ENCODE results near the gene KCNK5.

The KCNK5 gene

GRCh38 chr6:39193201-39193791, 36.0 kb downstream of the KCNK5 start:
- no peaks in the 10 kb centered on the region for H3K9me3 ChIP-seq (ENCODE audit: low read length)
- H3K4me1 ChIP-seq (ENCODE audit: insufficient read depth, low read length): no peaks in the 10 kb centered on the region
- no peak overlapping the region for H3K27ac ChIP-seq (ENCODE audit: low read depth, low read length)
- no peaks in the 10 kb centered on the region for H3K27me3 ChIP-seq (ENCODE audit: control insufficient read depth in 1 of 2, insufficient read depth in 2 of 2, low read length in 2 of 2)
- H3K36me3 ChIP-seq (ENCODE audit: insufficient read depth, low read length): no peaks in the 10 kb centered on the region
- H3K4me3 ChIP-seq (ENCODE audit: low read depth in 1 of 2, low read length in 2 of 2): no peak overlapping the region
- H3K9ac ChIP-seq (ENCODE audit: low read length): no peak overlapping the region

GRCh38 chr6:39192736-39193135, 36.5 kb downstream of the KCNK5 start:
- no peaks in the 10 kb centered on the region for H3K9me3 ChIP-seq (ENCODE audit: low read length)
- H3K9ac ChIP-seq (ENCODE audit: low read length): no peak overlapping the region
- no peaks in the 10 kb centered on the region for H3K36me3 ChIP-seq (ENCODE audit: insufficient read depth, low read length)
- no peaks in the 10 kb centered on the region for H3K4me1 ChIP-seq (ENCODE audit: insufficient read depth, low read length)
- no peak overlapping the region for H3K4me3 ChIP-seq (ENCODE audit: low read depth in 1 of 2, low read length in 2 of 2)
- H3K27me3 ChIP-seq (ENCODE audit: control insufficient read depth in 1 of 2, insufficient read depth in 2 of 2, low read length in 2 of 2): no peaks in the 10 kb centered on the region
- H3K27ac ChIP-seq (ENCODE audit: low read depth, low read length): no peak overlapping the region

- no peak overlapping the region for H3K27ac ChIP-seq (ENCODE audit: low read depth, low read length)
- H3K4me1 ChIP-seq (ENCODE audit: insufficient read depth, low read length): no peaks in the 10 kb centered on the region
- H3K9me3 ChIP-seq (ENCODE audit: low read length): no peaks in the 10 kb centered on the region
Measured at GRCh38 chr6:39191236-39191930, 37.9 kb downstream of the KCNK5 start.

GRCh38 chr6:39190545-39191235, 38.6 kb downstream of the KCNK5 start:
- H3K4me3 ChIP-seq (ENCODE audit: low read depth in 1 of 2, low read length in 2 of 2): no peak overlapping the region
- no peaks in the 10 kb centered on the region for H3K4me1 ChIP-seq (ENCODE audit: insufficient read depth, low read length)
- no peak overlapping the region for H3K27ac ChIP-seq (ENCODE audit: low read depth, low read length)
- H3K27me3 ChIP-seq (ENCODE audit: control insufficient read depth in 1 of 2, insufficient read depth in 2 of 2, low read length in 2 of 2): no peaks in the 10 kb centered on the region
- H3K36me3 ChIP-seq (ENCODE audit: insufficient read depth, low read length): no peaks in the 10 kb centered on the region
- H3K9ac ChIP-seq (ENCODE audit: low read length): no peak overlapping the region
- H3K9me3 ChIP-seq (ENCODE audit: low read length): no peaks in the 10 kb centered on the region

More at GRCh38 chr6:39191236-39191930, 37.9 kb downstream of the KCNK5 start:
- Histone ChIP-seq H3K36me3 (ENCODE audit: insufficient read depth, low read length) (no peaks in the 10 kb centered on the region), H3K9ac (ENCODE audit: low read length) (no peak overlapping the region), H3K27me3 (ENCODE audit: control insufficient read depth in 1 of 2, insufficient read depth in 2 of 2, low read length in 2 of 2) (no peaks in the 10 kb centered on the region), H3K4me3 (ENCODE audit: low read depth in 1 of 2, low read length in 2 of 2) (no peak overlapping the region)

- H3K4me3 ChIP-seq (ENCODE audit: low read depth in 1 of 2, low read length in 2 of 2): no peak overlapping the region
- no peaks in the 10 kb centered on the region for H3K4me1 ChIP-seq (ENCODE audit: insufficient read depth, low read length)
- no peak overlapping the region for H3K27ac ChIP-seq (ENCODE audit: low read depth, low read length)
- no peaks in the 10 kb centered on the region for H3K27me3 ChIP-seq (ENCODE audit: control insufficient read depth in 1 of 2, insufficient read depth in 2 of 2, low read length in 2 of 2)
- H3K9ac ChIP-seq (ENCODE audit: low read length): no peak overlapping the region
- no peaks in the 10 kb centered on the region for H3K9me3 ChIP-seq (ENCODE audit: low read length)
- H3K36me3 ChIP-seq (ENCODE audit: insufficient read depth, low read length): no peaks in the 10 kb centered on the region
Measured at GRCh38 chr6:39189915-39190544, 39.2 kb downstream of the KCNK5 start.

GRCh38 chr6:39189131-39189530, 40.1 kb downstream of the KCNK5 start:
- Histone ChIP-seq H3K9ac (ENCODE audit: low read length) (no peak overlapping the region), H3K4me1 (ENCODE audit: insufficient read depth, low read length) (no peaks in the 10 kb centered on the region), H3K27me3 (ENCODE audit: control insufficient read depth in 1 of 2, insufficient read depth in 2 of 2, low read length in 2 of 2) (no peaks in the 10 kb centered on the region), H3K36me3 (ENCODE audit: insufficient read depth, low read length) (no peaks in the 10 kb centered on the region), H3K4me3 (ENCODE audit: low read depth in 1 of 2, low read length in 2 of 2) (no peak overlapping the region), H3K27ac (ENCODE audit: low read depth, low read length) (no peak overlapping the region), H3K9me3 (ENCODE audit: low read length) (no peaks in the 10 kb centered on the region)

- no peak overlapping the region for H3K4me3 ChIP-seq (ENCODE audit: low read depth in 1 of 2, low read length in 2 of 2)
- H3K9me3 ChIP-seq (ENCODE audit: low read length): no peaks in the 10 kb centered on the region
- no peaks in the 10 kb centered on the region for H3K36me3 ChIP-seq (ENCODE audit: insufficient read depth, low read length)
- H3K9ac ChIP-seq (ENCODE audit: low read length): no peak overlapping the region
- H3K27me3 ChIP-seq (ENCODE audit: control insufficient read depth in 1 of 2, insufficient read depth in 2 of 2, low read length in 2 of 2): no peaks in the 10 kb centered on the region
- no peaks in the 10 kb centered on the region for H3K4me1 ChIP-seq (ENCODE audit: insufficient read depth, low read length)
- H3K27ac ChIP-seq (ENCODE audit: low read depth, low read length): no peak overlapping the region
Measured at GRCh38 chr6:39188571-39188970, 40.7 kb downstream of the KCNK5 start.

GRCh38 chr6:39188098-39188450, 41.2 kb downstream of the KCNK5 start:
- Histone ChIP-seq H3K9ac (ENCODE audit: low read length) (no peak overlapping the region), H3K36me3 (ENCODE audit: insufficient read depth, low read length) (no peaks in the 10 kb centered on the region), H3K4me3 (ENCODE audit: low read depth in 1 of 2, low read length in 2 of 2) (no peak overlapping the region), H3K9me3 (ENCODE audit: low read length) (no peaks in the 10 kb centered on the region), H3K27me3 (ENCODE audit: control insufficient read depth in 1 of 2, insufficient read depth in 2 of 2, low read length in 2 of 2) (no peaks in the 10 kb centered on the region), H3K4me1 (ENCODE audit: insufficient read depth, low read length) (no peaks in the 10 kb centered on the region), H3K27ac (ENCODE audit: low read depth, low read length) (no peak overlapping the region)

- Histone ChIP-seq H3K4me3 (ENCODE audit: low read depth in 1 of 2, low read length in 2 of 2) (no peak overlapping the region), H3K4me1 (ENCODE audit: insufficient read depth, low read length) (no peaks in the 10 kb centered on the region), H3K36me3 (ENCODE audit: insufficient read depth, low read length) (no peaks in the 10 kb centered on the region), H3K27ac (ENCODE audit: low read depth, low read length) (no peak overlapping the region), H3K27me3 (ENCODE audit: control insufficient read depth in 1 of 2, insufficient read depth in 2 of 2, low read length in 2 of 2) (no peaks in the 10 kb centered on the region), H3K9me3 (ENCODE audit: low read length) (no peaks in the 10 kb centered on the region), H3K9ac (ENCODE audit: low read length) (no peak overlapping the region)
Measured at GRCh38 chr6:39184906-39185580, 44.2 kb downstream of the KCNK5 start.

- Histone ChIP-seq H3K9me3 (ENCODE audit: low read length) (no peaks in the 10 kb centered on the region), H3K27me3 (ENCODE audit: control insufficient read depth in 1 of 2, insufficient read depth in 2 of 2, low read length in 2 of 2) (no peaks in the 10 kb centered on the region), H3K36me3 (ENCODE audit: insufficient read depth, low read length) (no peaks in the 10 kb centered on the region), H3K27ac (ENCODE audit: low read depth, low read length) (no peak overlapping the region), H3K4me1 (ENCODE audit: insufficient read depth, low read length) (no peaks in the 10 kb centered on the region), H3K4me3 (ENCODE audit: low read depth in 1 of 2, low read length in 2 of 2) (no peak overlapping the region), H3K9ac (ENCODE audit: low read length) (no peak overlapping the region)
Measured at GRCh38 chr6:39182604-39183003, 46.7 kb downstream of the KCNK5 start.

GRCh38 chr6:39181826-39182225, 47.4 kb downstream of the KCNK5 start:
- H3K27ac ChIP-seq (ENCODE audit: low read depth, low read length): no peak overlapping the region
- H3K36me3 ChIP-seq (ENCODE audit: insufficient read depth, low read length): no peaks in the 10 kb centered on the region
- no peaks in the 10 kb centered on the region for H3K27me3 ChIP-seq (ENCODE audit: control insufficient read depth in 1 of 2, insufficient read depth in 2 of 2, low read length in 2 of 2)
- no peaks in the 10 kb centered on the region for H3K9me3 ChIP-seq (ENCODE audit: low read length)
- H3K9ac ChIP-seq (ENCODE audit: low read length): no peak overlapping the region
- no peaks in the 10 kb centered on the region for H3K4me1 ChIP-seq (ENCODE audit: insufficient read depth, low read length)
- no peak overlapping the region for H3K4me3 ChIP-seq (ENCODE audit: low read depth in 1 of 2, low read length in 2 of 2)
